T-cell (primary cell): Measurements from ENCODE around the gene TPI1. TPM values are rescaled to one million over a fixed set of nuclear protein-coding genes. Genes with fewer than 3 reads are reported as not detected.

Experiments used
- ATAC-seq, 4 experiments: fragments of 200-7000 bp in 3 of 4; fragments of 150-1000 bp in 1 of 4; cut with Tn5 transposase; replicated peaks in 1 of 4; 1 replicate in 3 of 4; 2 replicates in 1 of 4; pipeline ENCODE4 v1.10.0; 2021; ENCODE audit warnings: moderate library complexity in 3 of 4, mild to moderate bottlenecking in 2 of 4, moderate number of reproducible peaks in 1 of 4
- CTCF ChIA-PET, 2 donors: fragments of 300-600 bp; sonication (Branson Sonifier 250); formaldehyde crosslinking; loops; one replicate each; lab custom pipeline; 2022; ENCODE audit warnings: antibody characterized with exemption in 2 of 2; lab: Charles Lee
- POLR2A ChIA-PET, 2 donors: fragments of 300-600 bp; sonication (Branson Sonifier 250); formaldehyde crosslinking; loops; one replicate each; lab custom pipeline; 2022; ENCODE audit warnings: antibody characterized with exemption in 2 of 2; lab: Charles Lee
- DNase-seq, 35 experiments: peaks; one replicate each; pipeline versions ENCODE4 v3.0.0 to v3.0.0-alpha.2; 2013 to 2023
- H3K27ac ChIP-seq: one replicate; pipeline ENCODE4 v1.5.1; 2013; ENCODE audit warnings: low read length
- H3K27me3 ChIP-seq, 2 experiments: replicated peaks in 1 of 2; 1 replicate in 1 of 2; 2 replicates in 1 of 2; pipeline versions ENCODE4 v1.6.1 to v1.7.0; 2013; ENCODE audit warnings: low read length in 1 of 2, mixed read lengths in 1 of 2; ENCODE audit not compliant: control insufficient read depth in 2 of 2, insufficient read depth in 2 of 2; ENCODE audit errors: extremely low read depth in 1 of 2
- H3K36me3 ChIP-seq, 2 donors: 1 replicate in 1 of 2; 2 replicates in 1 of 2; pipeline versions ENCODE4 v1.6.1 to v1.7.0; 2013; ENCODE audit warnings: low read length in 1 of 2; ENCODE audit not compliant: control insufficient read depth in 2 of 2, insufficient read depth in 1 of 2; ENCODE audit errors: extremely low read depth in 1 of 2
- H3K4me1 ChIP-seq, 2 experiments: 1 replicate in 1 of 2; 2 replicates in 1 of 2; pipeline versions ENCODE4 v1.6.1 to v1.7.0; 2013; ENCODE audit warnings: low read length in 2 of 2, mixed read lengths in 1 of 2; ENCODE audit not compliant: insufficient read depth in 2 of 2, control insufficient read depth in 1 of 2; ENCODE audit errors: extremely low read depth in 1 of 2
- H3K4me3 ChIP-seq, 2 donors: 1 replicate in 1 of 2; 2 replicates in 1 of 2; pipeline versions ENCODE4 v1.5.1 to v1.7.0; 2013; ENCODE audit warnings: mild to moderate bottlenecking in 2 of 2, low read length in 1 of 2, moderate library complexity in 1 of 2; ENCODE audit not compliant: control insufficient read depth in 1 of 2; ENCODE audit errors: extremely low read depth in 1 of 2
- H3K9me3 ChIP-seq: 2 replicates; pipeline ENCODE4 v1.7.0; 2013
- H3K27ac Mint-ChIP-seq, 2 donors: one replicate each; pipeline ENCODE4 v1.8.0; 2020 to 2021; ENCODE audit warnings: mild to moderate bottlenecking in 2 of 2, mixed read lengths in 2 of 2
- H3K27me3 Mint-ChIP-seq, 2 donors: one replicate each; pipeline ENCODE4 v1.8.0; 2021 to 2022; ENCODE audit warnings: mixed read lengths in 2 of 2
- H3K36me3 Mint-ChIP-seq: one replicate; pipeline ENCODE4 v1.8.0; 2021; ENCODE audit warnings: mixed read lengths
- H3K4me1 Mint-ChIP-seq, 3 donors: one replicate each; pipeline ENCODE4 v1.8.0; 2020 to 2022; ENCODE audit warnings: mixed read lengths in 3 of 3, mild to moderate bottlenecking in 1 of 3
- H3K4me3 Mint-ChIP-seq, 3 donors: one replicate each; pipeline ENCODE4 v1.8.0; 2020 to 2022; ENCODE audit warnings: mild to moderate bottlenecking in 3 of 3, mixed read lengths in 3 of 3, moderate library complexity in 3 of 3
- H3K9me3 Mint-ChIP-seq, 3 donors: one replicate each; pipeline ENCODE4 v1.8.0; 2020 to 2022; ENCODE audit warnings: mixed read lengths in 3 of 3
- WGBS: methylation state at CpG from one replicate; pipeline ENCODE4 v1.1.5; 2013; ENCODE audit warnings: missing lambda C conversion rate; ENCODE audit not compliant: insufficient coverage; 5-methylcytosine and 5-hydroxymethylcytosine counted together
- total RNA-seq, 35 experiments: library from RNA in 6 of 35; stranded (reverse) in 6 of 35; fragments of 120-200 nt in 1 of 35; gene quantifications; one replicate each; pipeline versions ENCODE4 v1.2.1 to v1.2.4 and lab custom pipeline; 2013 to 2026

TPI1 gene
- total RNA-seq, 5 donors from 2014 or later (not counting 1 experiment from before 2014, with no cell fraction given) = 132 to 208 (median 189) TPM

GRCh38 chr12:6837370-6838060 lies 29.8 kb upstream of the TPI1 start:
- DNase-seq (no peak), ATAC-seq (no peak)
- Mint-ChIP-seq H3K27ac (no peak overlapping the region), H3K27me3 (no peaks in the 10 kb centered on the region), H3K36me3 (no peaks in the 10 kb centered on the region), H3K4me3 (no peak overlapping the region), H3K9me3 (no peaks in the 10 kb centered on the region), H3K4me1 (peaks cover 2 to 7% (median 4%) of the 10 kb centered on the region in 3 donors)
- ChIA-PET CTCF (interaction anchor here in 1 of 2 donors (0.7 to 6.1 kb wide), 3 partner anchors 12 to 88 kb away, joined by 3 to 34 read pairs (median 3); partner anchors contain the start of gene MLF2), POLR2A (no interaction called here)
- no peak overlapping the region for H3K27ac ChIP-seq
- H3K36me3 ChIP-seq = no peaks in the 10 kb centered on the region
- WGBS = 92% methylated on average over 20 of the region's 26 CpGs
- H3K4me3 ChIP-seq = no peak overlapping the region
- H3K9me3 ChIP-seq = no peaks in the 10 kb centered on the region
- H3K4me1 ChIP-seq = peaks cover 0 to 6% of the 10 kb centered on the region in 2 experiments
- H3K27me3 ChIP-seq = peaks cover 0 to 4% of the 10 kb centered on the region in 2 experiments

- H3K36me3 ChIP-seq = no peaks in the 10 kb centered on the region
Observed at GRCh38 chr12:6838854-6839253, 28.5 kb upstream of the TPI1 start.

GRCh38 chr12:6839482-6840201 lies 27.7 kb upstream of the TPI1 start:
- Histone ChIP-seq H3K27me3 (peaks cover 0 to 4% of the 10 kb centered on the region in 2 experiments), H3K27ac (no peak overlapping the region), H3K4me3 (no peak overlapping the region), H3K4me1 (peaks cover 0 to 6% of the 10 kb centered on the region in 2 experiments), H3K36me3 (no peaks in the 10 kb centered on the region), H3K9me3 (no peaks in the 10 kb centered on the region)
- Mint-ChIP-seq H3K27ac (no peak overlapping the region), H3K4me1 (peaks cover 2 to 7% (median 4%) of the 10 kb centered on the region in 3 donors), H3K4me3 (no peak overlapping the region), H3K9me3 (no peaks in the 10 kb centered on the region), H3K27me3 (no peaks in the 10 kb centered on the region), H3K36me3 (no peaks in the 10 kb centered on the region)
- ChIA-PET POLR2A (no interaction called here), CTCF (interaction anchor here in 1 of 2 donors (1.0 kb wide), 1 partner anchor 9 kb away, joined by 5 read pairs; no protein-coding TSS in a partner anchor)
- DNase-seq (no peak), ATAC-seq (no peak)
- 86% methylated on average over 6 of the region's 10 CpGs for WGBS

More at GRCh38 chr12:6838854-6839253, 28.5 kb upstream of the TPI1 start:
- H3K4me1 Mint-ChIP-seq = peaks cover 2 to 7% (median 4%) of the 10 kb centered on the region in 3 donors
- no peak overlapping the region for H3K27ac Mint-ChIP-seq
- Histone ChIP-seq H3K4me3 (no peak overlapping the region), H3K27me3 (peaks cover 0 to 4% of the 10 kb centered on the region in 2 experiments), H3K27ac (no peak overlapping the region), H3K9me3 (no peaks in the 10 kb centered on the region), H3K4me1 (peaks cover 0 to 6% of the 10 kb centered on the region in 2 experiments)
- DNase-seq = no peak
- H3K4me3 Mint-ChIP-seq = no peak overlapping the region
- CTCF ChIA-PET = interaction anchor here in 1 of 2 donors (1.0 kb wide), 1 partner anchor 8 kb away, joined by 5 read pairs; no protein-coding TSS in a partner anchor
- POLR2A ChIA-PET = no interaction called here
- H3K9me3 Mint-ChIP-seq = no peaks in the 10 kb centered on the region
- no peak for ATAC-seq
- H3K36me3 Mint-ChIP-seq = no peaks in the 10 kb centered on the region
- 99% methylated on average over 8 of the region's 16 CpGs for WGBS
- H3K27me3 Mint-ChIP-seq = no peaks in the 10 kb centered on the region

GRCh38 chr12:6840330-6840729 lies 27.0 kb upstream of the TPI1 start:
- WGBS = no CpG with 5 or more reads among the region's 1 CpG
- CTCF ChIA-PET = no interaction called here
- Histone ChIP-seq H3K27ac (no peak overlapping the region), H3K9me3 (no peaks in the 10 kb centered on the region), H3K4me3 (no peak overlapping the region), H3K4me1 (peaks cover 0 to 6% of the 10 kb centered on the region in 2 experiments), H3K36me3 (no peaks in the 10 kb centered on the region), H3K27me3 (peaks cover 0 to 4% of the 10 kb centered on the region in 2 experiments)
- no peaks in the 10 kb centered on the region for H3K27me3 Mint-ChIP-seq
- POLR2A ChIA-PET = interaction anchor here in 1 of 2 donors (0.6 kb wide), 1 partner anchor 488 kb away, joined by 3 read pairs; no protein-coding TSS in a partner anchor
- no peaks in the 10 kb centered on the region for H3K36me3 Mint-ChIP-seq
- DNase-seq = no peak
- no peaks in the 10 kb centered on the region for H3K9me3 Mint-ChIP-seq
- peaks cover 2 to 7% (median 4%) of the 10 kb centered on the region in 3 donors for H3K4me1 Mint-ChIP-seq
- H3K27ac Mint-ChIP-seq = no peak overlapping the region
- no peak overlapping the region for H3K4me3 Mint-ChIP-seq
- ATAC-seq = no peak

GRCh38 chr12:6840761-6841515 lies 26.4 kb upstream of the TPI1 start, which contains the start of gene GNB3:
GNB3 (plus strand) TSS chr12:6840925; CDS start chr12:6841288, 363 bp downstream.
- Mint-ChIP-seq H3K4me3 (no peak within 1 kb of the TSS), H3K27me3 (no peaks in the 10 kb centered on the region), H3K36me3 (no peaks in the 10 kb centered on the region), H3K27ac (no peak within 1 kb of the TSS), H3K9me3 (no peaks in the 10 kb centered on the region), H3K4me1 (peaks cover 0 to 3% (median 0%) of the 10 kb centered on the region in 3 donors)
- no peak for ATAC-seq
- no peaks in the 10 kb centered on the region for H3K36me3 ChIP-seq
- ChIA-PET CTCF (no interaction called here), POLR2A (interaction anchor here in 1 of 2 donors (0.6 kb wide), 1 partner anchor 489 kb away, joined by 3 read pairs; no protein-coding TSS in a partner anchor)
- 87% methylated on average over 20 of the region's 24 CpGs for WGBS
- H3K27me3 ChIP-seq = peaks cover 0 to 4% of the 10 kb centered on the region in 2 experiments
- no peak within 1 kb of the TSS for H3K4me3 ChIP-seq
- no peaks in the 10 kb centered on the region for H3K9me3 ChIP-seq
- DNase-seq = no peak
- no peak within 1 kb of the TSS for H3K27ac ChIP-seq
- peaks cover 0 to 2% of the 10 kb centered on the region in 2 experiments for H3K4me1 ChIP-seq
